SK-N-DZ (cell line): ENCODE results near the gene RRM1.

Source experiments
- DNase-seq: peaks from one replicate; pipeline ENCODE4 v3.0.0-alpha.2; 2015; ENCODE audit warnings: low spot score

RRM1 gene

DNA sequence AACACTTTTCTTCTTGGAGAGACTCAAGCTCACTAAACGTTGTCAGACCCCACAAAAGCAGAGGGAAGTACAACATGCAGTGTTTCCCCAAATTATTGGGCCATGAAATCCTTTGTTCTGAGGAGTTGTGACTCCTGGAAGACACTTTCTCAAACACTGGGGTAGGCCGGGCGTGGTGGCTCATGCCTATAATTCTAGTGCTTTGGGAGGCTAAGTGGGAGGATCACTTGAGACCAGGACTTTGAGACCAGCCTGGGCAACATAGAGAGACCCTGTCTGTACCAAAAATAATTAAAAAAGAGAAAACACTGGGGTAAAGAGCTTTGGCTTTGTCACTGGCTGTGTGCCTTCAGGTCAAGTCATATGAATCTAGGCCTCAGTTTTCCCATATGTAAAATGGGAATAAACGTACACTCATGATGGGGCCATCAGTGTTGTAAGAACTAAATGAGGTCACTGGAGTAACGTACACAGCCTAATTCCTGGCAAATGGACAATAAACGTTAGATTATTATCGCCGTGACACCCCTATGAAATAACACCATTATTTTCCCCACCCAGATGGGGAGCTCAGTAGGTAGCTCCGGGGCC lies 92.0 kb downstream of the RRM1 start:
- no peak for DNase-seq

DNA sequence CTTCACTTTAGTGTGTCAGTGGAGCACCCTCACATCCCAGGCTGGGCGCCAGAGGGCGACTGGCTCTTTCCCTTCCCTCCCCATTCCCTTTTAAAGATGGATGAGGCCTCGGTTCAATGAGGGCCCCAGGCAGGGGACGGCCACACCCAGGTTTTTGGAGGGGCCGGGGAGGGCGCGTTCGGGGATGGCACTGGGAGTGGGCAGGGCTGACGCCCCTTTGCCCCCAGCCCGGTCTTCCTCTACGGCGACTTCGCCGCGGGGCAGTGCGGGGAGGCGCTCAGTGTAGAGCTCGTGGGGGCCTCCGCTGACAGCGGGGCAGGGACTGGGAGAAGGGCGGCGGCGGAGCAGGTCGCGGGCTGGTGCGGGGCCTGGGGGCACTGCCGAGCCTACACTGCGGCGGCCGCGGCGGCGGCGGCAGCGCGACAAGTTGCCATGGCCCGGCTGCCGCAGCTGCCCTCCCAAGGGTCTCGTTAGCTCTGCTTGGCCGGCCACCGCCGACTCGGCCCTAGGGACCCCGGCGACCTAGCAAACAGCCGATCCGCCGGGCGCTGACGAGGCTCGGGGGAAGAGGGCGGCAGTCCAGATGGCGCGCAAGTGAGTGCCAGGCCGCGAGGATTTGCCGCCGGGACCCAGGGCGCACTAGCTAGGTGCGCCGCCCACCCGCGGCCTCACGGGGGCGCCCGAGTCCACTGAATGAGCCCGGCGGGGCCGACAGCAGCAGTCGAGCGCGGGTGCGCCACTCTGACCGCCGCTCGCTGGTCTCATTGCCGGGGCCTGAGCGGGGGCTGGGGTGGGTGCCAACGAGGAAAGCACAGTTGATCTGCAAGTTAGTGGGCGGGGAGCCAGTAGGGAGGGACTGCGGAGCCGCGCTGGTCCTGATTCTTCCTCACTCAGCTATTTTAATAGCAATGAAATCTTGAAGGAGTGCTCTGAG lies 92.7 kb downstream of the RRM1 start:
- peak; percentile 63 for DNase-seq
